Endothelial cell (in vitro differentiated cells): ENCODE data around the gene PDE4A. TPM values are rescaled to one million over a fixed set of nuclear protein-coding genes. Genes with fewer than 3 reads are reported as not detected.

Experiments used
- DNase-seq: peaks from one replicate; pipeline ENCODE4 v3.0.0; 2021; ENCODE audit warnings: low spot score
- H3K27ac Mint-ChIP-seq: one replicate; pipeline ENCODE4 v1.8.0; 2021; ENCODE audit warnings: mixed read lengths, inconsistent platforms; ENCODE audit not compliant: unreplicated experiment
- H3K27me3 Mint-ChIP-seq: one replicate; pipeline ENCODE4 v1.8.0; 2021; ENCODE audit warnings: mild to moderate bottlenecking, moderate library complexity, mixed read lengths, inconsistent platforms; ENCODE audit not compliant: unreplicated experiment
- H3K36me3 Mint-ChIP-seq: one replicate; pipeline ENCODE4 v1.8.0; 2021; ENCODE audit warnings: mild to moderate bottlenecking, low read depth, mixed read lengths, inconsistent platforms; ENCODE audit not compliant: unreplicated experiment
- H3K4me1 Mint-ChIP-seq: one replicate; pipeline ENCODE4 v1.8.0; 2021; ENCODE audit warnings: mild to moderate bottlenecking, mixed read lengths, inconsistent platforms; ENCODE audit not compliant: unreplicated experiment
- H3K4me3 Mint-ChIP-seq: one replicate; pipeline ENCODE4 v1.8.0; 2021; ENCODE audit warnings: mild to moderate bottlenecking, mixed read lengths, inconsistent platforms; ENCODE audit not compliant: unreplicated experiment
- H3K9me3 Mint-ChIP-seq: one replicate; pipeline ENCODE4 v1.8.0; 2021; ENCODE audit warnings: mixed read lengths, inconsistent platforms; ENCODE audit not compliant: unreplicated experiment
- CTCF ChIP-seq: fragments of 200-600 bp; sonication (generic); IDR thresholded peaks from one replicate; pipeline ENCODE4 v1.5.0; 2021; ENCODE audit warnings: antibody characterized with exemption; ENCODE audit not compliant: unreplicated experiment
- total RNA-seq: library from RNA; stranded (reverse); fragmentation: NEBNext Ultra II Directional; extraction: Animal tissue kit (Norgen Biotek cat#: 25700); gene quantifications from one replicate; pipeline ENCODE4 v1.2.1, GENCODE V29; 2021; ENCODE audit not compliant: unreplicated experiment

Gene PDE4A
- total RNA-seq, 1 donor from 2014 or later, result 0.46 TPM

- peak overlapping the region; percentile 48 for H3K27ac Mint-ChIP-seq
- H3K4me3 Mint-ChIP-seq, result no peak overlapping the region
- H3K27me3 Mint-ChIP-seq, result peaks cover 8% of the 10 kb centered on the region
- no peak for TF ChIP-seq CTCF
- no peaks in the 10 kb centered on the region for H3K9me3 Mint-ChIP-seq
- no peaks in the 10 kb centered on the region for H3K4me1 Mint-ChIP-seq
- DNase-seq, result no peak
- peaks cover 14% of the 10 kb centered on the region for H3K36me3 Mint-ChIP-seq
These were observed 30.5 kb upstream of the PDE4A start for GRCh38 chr19:10389863-10390262.

- Mint-ChIP-seq H3K4me3 (peak overlapping the region; percentile 60), H3K4me1 (no peaks in the 10 kb centered on the region), H3K9me3 (no peaks in the 10 kb centered on the region), H3K27me3 (peaks cover 8% of the 10 kb centered on the region), H3K27ac (peak overlapping the region; percentile 70), H3K36me3 (peaks cover 14% of the 10 kb centered on the region)
- TF ChIP-seq CTCF, result peak; percentile 71
- peak; percentile 72 for DNase-seq
These were observed 29.6 kb upstream of the PDE4A start for GRCh38 chr19:10390652-10391286.

GRCh38 chr19:10392120-10392519, 28.2 kb upstream of the PDE4A start:
- Mint-ChIP-seq H3K36me3 (peaks cover 26% of the 10 kb centered on the region), H3K4me3 (peak overlapping the region; percentile 42), H3K27ac (no peak overlapping the region), H3K9me3 (no peaks in the 10 kb centered on the region), H3K27me3 (peaks cover 14% of the 10 kb centered on the region), H3K4me1 (peaks cover 3% of the 10 kb centered on the region)
- no peak for DNase-seq
- no peak for TF ChIP-seq CTCF

GRCh38 chr19:10393137-10393536, 27.2 kb upstream of the PDE4A start:
- Mint-ChIP-seq H3K27me3 (peaks cover 20% of the 10 kb centered on the region), H3K4me3 (peak overlapping the region; percentile 76), H3K27ac (no peak overlapping the region), H3K4me1 (peaks cover 6% of the 10 kb centered on the region), H3K9me3 (no peaks in the 10 kb centered on the region), H3K36me3 (peaks cover 32% of the 10 kb centered on the region)
- DNase-seq, result no peak
- no peak for TF ChIP-seq CTCF

GRCh38 chr19:10395003-10395402, 25.3 kb upstream of the PDE4A start:
- H3K4me3 Mint-ChIP-seq, result peak overlapping the region; percentile 42
- H3K27ac Mint-ChIP-seq, result no peak overlapping the region
- H3K27me3 Mint-ChIP-seq, result peaks cover 16% of the 10 kb centered on the region
- no peak for TF ChIP-seq CTCF
- DNase-seq, result no peak
- no peaks in the 10 kb centered on the region for H3K9me3 Mint-ChIP-seq
- peaks cover 15% of the 10 kb centered on the region for H3K4me1 Mint-ChIP-seq
- H3K36me3 Mint-ChIP-seq, result peaks cover 42% of the 10 kb centered on the region
